HG02885 (cell line): Measurements from ENCODE around the gene SOBP.
"Not testable (repeated sequence)": the region's sequence is repeated elsewhere in the genome, so short reads cannot be mapped to it uniquely, and the experiment has no call there.

Source experiments
- ATAC-seq: cut with Tn5 transposase; IDR thresholded peaks from one replicate; pipeline ENCODE4 v1.9.1; 2021; ENCODE audit warnings: mild to moderate bottlenecking; ENCODE audit not compliant: unreplicated experiment, poor library complexity

SOBP gene

DNA sequence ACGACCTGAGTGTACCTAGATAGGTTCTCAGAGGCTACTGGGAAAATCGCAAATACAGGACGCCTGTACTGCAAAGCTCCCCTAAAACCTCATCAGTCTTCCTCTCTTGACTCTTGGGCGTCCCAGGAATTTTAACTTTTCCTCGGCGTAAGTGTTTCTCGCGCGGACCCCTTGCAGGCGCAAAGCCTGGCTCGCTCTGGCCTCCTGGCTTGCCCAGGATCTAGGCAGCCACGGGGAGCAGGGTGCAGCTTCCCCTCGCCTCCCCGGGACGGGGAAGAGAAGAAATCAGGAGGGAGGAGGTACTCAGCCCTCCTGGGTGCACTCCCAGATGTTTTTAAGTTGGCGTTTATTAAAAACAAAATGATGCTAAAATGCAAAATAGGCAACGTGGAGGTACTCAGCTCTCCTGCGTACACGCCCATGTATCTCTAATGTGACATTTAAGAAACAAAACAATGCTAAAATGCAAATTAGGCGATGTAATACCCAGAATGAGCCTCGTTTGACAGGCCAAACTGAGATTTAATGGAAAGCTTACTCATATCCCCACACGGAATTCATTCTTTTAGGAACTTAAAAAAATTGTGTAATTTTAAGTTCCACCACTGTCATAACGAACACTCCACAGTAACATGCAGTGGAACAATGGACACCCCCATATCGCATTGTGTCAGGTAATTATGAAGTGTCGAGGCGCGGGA, 1.6 kb upstream of the SOBP start:
- ATAC-seq, result no peak

DNA sequence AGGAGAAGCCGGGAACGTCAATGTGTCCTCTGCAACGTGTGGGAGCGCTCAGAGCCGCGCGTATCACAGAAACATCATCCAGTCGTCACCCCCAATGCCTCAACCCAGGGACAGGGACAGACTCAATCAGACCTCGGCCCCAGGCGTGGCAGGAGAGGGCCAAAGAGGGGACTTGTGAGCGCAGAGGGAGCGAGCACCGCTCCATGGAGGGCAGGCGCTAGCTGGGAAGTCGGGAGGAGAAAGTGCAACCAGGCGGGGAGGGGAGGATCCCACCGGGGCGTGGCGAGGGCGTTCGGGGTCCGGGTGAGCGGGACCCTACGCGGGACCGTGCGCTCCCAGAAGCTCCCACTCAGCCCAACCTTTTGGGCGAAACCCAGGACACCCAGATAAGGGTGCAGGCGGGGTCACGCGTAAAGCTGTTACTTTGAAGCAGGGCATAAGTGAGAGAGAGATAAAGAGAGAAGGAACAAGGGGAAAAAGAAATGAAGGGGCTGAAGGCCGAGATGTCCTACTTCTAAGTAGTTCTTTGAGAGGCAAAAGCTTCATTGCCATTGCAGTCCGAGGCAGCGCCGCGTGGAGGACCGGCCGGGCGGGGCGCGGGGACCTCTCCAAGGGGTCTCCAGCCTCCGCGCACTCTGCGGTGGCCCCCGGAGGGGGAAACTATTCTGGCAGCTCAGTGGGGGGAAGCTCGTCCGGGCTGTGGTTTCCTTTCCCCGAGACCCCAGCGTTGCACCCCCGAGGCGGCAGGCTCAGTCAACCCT, 862 bp upstream of the SOBP start:
- peak; percentile 5 for ATAC-seq

DNA sequence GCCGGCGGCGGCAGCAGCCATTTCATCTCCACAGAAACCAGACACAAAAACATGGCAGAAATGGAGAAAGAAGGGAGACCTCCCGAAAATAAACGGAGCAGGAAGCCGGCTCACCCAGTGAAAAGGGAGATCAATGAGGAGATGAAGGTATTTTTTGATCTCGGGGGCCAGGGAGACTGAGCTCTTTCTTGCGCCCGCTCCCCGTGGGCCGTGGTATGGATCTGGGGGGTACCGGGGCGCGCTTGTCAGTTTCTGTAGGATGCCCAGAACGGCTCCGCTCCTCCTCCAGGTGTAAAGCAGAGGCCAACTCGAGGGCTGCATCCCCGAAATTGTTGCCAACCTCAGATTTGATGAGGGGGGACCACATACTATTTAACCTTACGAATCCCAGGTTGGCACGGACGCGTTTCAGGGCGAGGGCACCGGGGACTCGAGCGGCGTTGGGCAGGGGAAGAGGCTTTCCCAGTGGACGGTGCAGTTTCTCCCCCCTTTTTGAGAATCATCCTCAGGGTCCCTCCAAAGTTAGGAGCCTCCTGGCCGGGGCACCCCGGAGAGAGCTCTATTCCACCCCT, 735 bp downstream of the SOBP start:
- no peak for ATAC-seq

DNA sequence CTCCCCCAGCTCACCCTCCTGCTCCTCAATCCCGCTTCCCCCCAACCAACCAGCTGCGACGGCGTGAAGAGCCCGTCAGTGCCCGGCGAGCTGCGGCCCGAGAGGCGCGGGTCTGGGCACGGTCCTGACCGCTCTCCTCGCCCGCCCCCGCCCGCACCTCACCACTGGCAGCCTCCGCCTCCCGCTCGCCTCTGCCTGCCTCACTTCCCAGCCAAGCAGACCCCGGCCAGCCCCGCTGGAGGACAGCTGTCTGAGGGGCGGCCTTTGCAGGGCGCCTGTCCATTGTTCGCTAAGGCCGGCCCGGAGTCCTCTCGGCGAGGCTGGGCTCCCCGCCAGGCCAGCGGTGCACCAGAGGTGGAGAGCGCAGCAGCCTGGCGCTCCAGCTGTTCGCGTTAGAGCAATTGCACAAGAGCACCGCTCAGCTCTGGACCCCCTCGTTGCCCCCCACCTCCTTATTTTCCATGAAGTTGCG, 1.3 kb downstream of the SOBP start:
- ATAC-seq, result no peak

DNA sequence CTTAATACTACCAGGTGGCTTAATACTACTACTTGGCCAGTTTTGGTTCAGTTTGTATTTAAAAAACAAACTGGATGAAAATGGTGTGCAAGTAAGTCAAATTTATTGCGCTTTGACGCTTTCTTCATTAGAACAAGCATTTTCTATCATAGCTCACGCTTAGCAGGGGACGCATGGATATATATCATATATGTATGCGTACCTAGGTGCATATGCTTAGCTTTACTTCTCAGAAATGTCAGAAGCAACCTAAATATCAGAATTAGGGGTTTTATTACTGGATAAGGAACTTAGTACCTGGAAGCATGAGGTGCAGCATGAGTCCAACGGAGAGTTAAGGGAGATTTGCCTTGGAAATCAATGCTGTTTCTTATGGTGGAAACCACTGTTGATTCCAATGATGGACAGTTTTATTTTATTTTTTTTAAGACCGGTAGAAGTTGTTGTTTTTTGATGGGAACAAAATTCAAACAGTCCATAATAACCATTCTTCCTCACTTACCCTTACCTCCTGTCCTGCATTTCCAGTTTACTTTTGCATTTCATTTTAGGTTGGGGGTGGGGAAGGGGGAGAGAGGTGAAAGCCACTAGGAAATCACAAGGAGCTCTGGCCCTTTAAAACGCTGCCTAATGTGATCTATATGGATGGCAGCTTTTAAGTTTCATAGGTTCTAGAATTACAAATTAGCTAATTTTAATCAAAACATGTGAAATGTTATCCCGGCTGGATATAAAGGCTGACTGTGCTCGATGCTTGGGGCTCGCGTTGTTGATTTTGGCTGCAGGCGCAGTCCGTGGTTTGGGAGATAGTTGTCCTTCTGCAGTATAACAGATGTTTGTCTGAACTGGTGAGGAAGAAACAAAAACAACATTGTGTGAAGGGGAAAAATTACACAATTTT, 2.1 kb downstream of the SOBP start:
- ATAC-seq, result no peak

DNA sequence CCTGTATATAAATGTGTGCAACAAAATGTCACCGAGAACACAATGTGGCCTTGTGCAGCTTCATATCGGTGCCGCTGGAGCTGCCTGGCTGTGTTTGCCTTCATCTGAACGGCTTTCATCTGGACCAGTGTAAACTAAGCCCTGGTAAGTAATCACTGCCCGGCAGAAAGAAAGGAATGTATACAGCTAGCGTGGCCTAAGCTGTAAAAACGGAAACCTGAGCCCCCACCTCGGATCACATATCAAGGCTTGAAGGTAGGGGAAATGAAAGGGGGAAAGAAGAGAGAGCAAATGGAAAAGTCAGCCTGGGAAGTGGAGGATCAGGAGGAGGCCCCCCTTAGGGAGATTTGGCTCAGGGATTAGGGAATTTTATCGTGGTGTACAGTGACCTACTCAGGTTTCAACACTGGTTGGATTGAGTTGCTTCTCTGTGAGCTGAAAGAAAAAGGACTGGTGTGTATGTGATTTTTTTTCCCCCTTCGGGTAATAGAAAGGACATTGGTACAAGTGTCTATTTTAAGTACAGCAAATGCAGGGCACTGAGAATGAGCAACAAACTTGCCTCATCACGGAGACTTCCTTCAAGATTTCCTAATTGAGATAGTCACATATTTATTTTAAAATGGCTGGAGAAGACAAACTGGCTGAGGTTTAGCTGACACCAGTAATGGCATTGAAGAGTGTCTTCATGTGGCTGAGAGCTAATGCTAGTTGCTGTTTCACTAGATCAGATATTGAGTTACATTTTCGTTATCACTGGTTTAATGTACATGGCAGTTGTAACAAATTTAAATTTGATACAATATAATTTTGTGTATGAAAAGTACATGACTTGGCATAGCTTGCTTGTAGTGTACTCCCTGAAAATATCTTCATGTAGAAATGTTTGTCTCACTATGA, 3.5 kb downstream of the SOBP start:
- ATAC-seq, result no peak

DNA sequence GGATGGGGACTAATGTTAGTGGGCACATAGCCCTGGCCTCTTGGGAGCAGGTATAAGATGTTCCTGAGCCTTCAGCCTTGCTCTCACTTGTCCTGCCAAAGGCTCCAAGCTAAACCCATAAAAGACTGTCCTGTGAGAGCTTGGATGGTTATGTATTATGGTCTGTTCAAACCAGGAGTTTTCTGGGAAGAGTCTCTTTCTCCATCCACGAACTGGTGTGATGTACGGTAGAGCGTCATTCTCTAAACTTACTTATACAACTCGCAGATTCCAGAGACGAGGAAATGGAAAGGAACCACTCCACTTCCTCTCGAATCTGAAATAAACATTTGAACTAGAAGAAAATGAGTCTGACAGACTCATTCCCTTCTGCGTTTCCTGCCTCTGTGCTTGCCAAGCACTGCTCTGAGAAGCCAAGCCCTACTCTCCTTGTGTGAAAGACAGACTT, 5.3 kb downstream of the SOBP start:
- ATAC-seq, result no peak

DNA sequence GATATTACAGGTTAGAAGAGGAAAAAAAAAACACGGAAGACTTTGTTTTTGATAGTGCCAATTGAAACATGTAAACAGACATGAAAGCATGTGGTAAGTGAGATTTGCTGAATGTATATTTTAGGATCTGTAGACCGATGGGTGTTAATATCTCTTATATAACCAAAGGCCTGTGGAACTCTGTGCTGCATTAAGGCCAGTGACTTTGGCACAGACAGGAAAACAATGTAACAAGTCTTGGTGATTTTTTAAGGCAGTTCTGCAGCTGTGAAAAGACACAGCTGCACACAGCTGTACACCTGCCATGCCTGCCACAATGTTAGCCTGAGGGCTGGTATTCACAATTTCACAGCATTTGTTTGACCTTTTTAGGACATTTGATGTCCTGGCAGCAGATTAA, 6.1 kb downstream of the SOBP start:
- ATAC-seq, result no peak

DNA sequence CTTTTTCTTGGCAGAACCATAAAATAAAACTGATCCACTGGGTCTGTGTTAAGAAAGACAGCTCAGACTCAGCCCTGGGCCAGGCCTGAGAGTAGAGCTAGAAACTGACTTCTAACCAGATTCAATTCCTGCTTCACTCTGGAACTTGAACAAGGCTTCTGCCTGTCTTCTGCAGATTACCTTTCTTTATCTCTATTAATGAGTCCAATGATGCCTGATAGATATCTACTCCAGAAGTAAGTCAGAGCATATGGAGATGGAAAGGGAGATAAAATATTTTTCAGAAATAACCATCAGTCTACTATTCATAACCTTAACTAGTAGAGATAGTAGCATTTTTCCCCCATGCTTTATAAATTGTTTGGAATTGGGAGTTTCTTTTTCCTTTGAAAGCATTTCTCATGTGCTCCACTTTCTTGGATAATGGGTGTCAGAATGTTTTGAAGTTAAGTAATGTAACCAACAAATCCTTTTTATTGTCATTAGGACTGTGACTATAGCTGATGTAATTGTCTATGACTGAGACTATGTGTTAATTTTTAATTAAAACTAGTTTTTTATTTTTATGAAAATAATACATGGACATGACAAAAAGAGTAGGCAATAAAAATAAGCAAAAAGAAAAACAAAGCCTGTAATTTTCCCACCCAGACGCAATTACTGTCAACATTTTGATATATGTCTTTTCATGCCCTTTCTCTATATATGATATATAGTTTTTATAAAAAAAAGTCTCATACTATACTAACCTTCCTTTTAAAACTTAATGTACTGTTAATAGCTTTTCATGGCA, 7.2 kb downstream of the SOBP start:
- ATAC-seq, result no peak

DNA sequence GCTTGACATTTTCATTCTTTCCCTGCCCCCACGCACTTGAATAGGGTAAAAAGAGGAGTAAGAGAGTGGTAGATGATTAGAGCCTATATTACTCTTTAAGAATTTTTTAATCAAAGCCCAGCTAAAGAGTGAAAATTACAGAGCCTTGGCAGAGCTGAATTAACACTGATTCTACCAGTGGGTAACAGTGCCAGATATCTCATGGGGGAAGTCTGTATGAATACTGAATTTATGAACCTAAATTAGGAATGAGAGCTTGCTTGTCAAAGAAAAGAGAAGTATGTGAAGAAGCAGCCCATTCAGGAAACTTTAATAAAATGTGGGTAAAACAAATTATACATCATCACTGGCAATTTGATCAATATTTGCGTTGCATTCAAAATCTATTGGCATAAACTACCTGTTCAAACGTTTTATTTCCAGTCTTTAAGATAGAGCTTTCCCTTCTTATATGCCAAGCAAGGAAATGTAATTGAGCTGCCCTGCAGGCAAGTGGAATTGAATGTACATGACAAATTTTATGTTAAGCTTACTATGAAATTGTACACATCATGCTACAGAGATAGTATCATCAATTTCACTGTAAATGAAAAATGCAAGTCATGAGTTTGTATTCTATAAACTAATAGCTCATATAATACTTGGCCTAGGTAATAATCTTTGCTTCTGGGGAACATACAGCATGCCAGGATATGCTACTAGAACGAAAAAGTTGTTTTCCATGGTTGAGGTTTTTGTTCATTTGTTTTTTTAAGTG, 14.5 kb downstream of the SOBP start:
- ATAC-seq, result no peak

DNA sequence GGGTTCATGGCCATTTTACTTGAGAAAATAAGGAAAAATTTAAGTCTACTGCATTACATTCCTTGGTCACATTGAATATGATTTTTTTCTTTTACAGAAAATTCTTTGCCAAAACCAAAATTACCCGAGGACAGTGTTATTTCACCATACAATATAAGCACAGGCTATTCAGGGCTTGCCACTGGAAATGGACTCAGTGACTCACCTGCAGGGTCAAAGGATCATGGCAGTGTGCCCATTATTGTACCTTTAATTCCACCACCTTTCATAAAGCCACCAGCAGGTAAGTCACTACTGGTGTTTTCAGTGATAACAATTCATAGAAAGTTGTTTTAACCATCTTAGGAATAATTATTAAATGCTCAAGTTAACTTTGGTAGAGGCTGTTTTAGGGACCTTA, 16.2 kb downstream of the SOBP start:
- no peak for ATAC-seq

DNA sequence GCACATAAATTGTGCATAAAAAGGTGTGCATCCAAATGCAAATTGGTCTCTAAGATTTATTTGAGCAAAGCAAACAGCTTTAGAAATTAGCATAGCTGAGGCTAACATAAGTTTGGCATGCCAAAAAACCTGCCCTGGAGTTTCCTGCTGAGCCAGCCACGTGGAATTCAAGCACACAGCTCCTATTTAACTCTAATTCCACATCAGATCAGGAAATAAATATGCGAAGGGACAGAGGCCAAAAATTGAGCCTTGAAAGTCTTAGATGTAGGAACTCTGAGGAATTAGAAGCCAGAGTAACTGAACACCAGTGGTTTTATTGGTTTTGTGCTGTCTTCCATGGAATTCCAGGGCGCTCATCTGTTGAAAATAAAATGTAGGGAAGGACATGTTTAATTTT, 19.6 kb downstream of the SOBP start:
- ATAC-seq, result no peak

DNA sequence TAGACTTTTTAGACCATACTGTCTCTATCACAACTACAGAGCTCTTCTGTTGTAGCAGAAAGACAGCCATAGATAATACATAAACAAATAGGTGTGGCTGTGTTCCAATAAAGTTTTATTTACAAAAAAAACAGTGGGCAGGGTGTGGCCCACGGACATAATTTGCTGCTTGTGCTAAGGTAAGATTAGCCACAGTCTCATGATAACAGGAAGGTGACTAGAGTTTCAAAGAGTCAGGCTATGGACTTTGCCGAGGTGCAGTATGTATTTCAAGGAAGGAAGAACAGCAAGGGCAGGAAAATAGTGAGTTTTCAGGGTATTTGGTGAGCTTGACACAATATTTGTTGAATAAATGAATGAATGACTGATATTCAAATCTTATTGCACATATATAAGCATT, 20.2 kb downstream of the SOBP start:
- ATAC-seq, result no peak

DNA sequence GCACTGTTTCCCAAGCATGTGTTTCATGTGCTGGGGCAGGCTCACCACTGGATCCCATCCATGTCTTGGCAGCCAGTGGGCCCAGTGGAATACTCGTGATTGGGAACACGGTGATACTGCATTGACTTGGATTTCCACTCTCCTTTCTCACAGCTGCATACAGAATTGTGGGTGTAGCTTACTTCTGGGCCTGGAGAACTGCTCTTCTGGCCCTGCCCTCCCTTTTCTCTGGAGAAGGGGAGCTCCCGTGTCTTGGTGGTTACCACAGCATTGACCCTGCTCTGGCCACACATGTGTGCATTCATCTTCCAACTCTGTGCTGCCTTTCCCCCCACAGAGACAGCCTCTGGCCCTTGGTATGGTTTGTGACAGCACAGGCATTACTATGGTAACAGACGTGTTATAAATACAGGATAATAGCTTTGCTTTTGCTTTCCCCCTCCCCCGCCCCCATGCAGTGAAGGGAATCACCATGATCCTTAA, 21.6 kb downstream of the SOBP start:
- no peak for ATAC-seq

DNA sequence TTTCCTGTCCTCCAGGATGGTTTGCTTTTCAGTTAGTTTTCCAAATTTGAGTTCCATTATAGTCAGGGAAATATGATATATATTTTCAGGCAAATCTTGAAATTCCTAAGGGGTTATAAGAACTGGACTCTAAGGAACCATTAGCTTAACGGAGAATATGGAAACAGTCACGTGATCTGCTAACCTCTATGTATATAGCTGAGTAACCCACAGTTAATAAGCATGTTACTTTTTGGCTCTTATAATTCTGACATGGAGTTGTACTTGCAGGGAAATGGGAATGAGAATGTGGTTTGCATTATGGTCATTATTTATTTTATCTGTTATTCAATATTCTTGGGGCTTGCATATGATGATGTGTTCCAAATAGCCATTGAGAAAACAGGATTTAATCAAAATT, 23.3 kb downstream of the SOBP start:
- ATAC-seq, result no peak

DNA sequence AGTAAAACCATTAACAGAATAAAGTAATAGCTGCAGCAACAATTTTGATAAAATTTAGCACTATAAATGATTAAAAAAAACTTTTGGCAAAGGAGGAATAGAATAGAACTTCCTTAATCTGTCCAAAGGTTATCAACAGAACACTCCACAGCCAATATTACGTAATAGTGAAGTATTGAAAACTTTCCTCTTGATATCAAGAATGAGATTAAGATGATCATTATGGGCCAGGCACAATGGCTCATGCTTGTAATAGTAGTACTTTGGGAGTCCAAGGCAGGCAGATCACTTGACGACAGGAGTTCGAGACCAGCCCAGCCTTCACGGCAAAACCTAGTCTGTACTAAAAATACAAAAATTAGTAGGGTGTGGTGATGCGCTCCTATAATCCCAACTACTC, 26.0 kb downstream of the SOBP start:
- ATAC-seq, result no peak

DNA sequence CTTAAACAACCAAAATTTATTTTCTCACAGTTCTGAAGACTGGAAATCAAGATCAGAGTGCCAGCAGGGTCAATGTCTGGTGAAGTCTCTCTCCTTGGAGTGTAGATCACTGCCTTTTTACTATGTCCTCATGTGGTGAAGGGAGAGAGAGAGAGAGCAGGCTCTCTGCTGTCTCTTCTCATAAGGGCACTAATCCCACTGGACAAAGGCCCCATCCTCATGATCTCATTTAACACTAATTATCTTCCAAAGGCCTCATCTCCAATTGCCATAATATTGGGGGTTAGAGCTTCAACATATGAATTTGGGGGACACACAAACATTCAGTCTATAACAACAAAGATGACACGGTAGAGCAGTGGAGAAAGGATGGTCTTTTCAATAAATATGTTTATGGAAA, 27.4 kb downstream of the SOBP start:
- ATAC-seq, result no peak

DNA sequence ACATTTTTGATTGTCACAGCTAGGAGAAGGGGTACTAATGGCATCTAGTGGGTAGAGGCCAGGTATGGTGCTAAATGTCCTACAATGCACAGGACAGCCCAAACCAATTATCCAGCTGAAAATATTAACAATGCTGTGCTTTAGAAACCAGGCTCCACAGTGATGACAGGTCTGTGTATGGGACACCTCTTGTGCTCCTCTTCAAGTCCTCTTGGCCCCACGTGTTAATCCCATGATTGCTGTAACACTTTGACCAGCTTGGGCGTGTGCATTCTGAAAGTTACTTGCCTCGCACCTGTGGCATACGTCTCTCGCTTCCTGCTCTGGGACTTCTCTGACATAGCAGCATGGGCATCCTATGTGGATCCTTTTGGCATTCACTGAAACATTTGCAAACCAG, 29.3 kb downstream of the SOBP start:
- ATAC-seq, result not testable (repeated sequence)
